HG02610 (cell line): Measurements from ENCODE around the gene OR7D2.
"Not testable (repeated sequence)": the region's sequence is repeated elsewhere in the genome, so short reads cannot be mapped to it uniquely, and the experiment has no call there.

ENCODE experiments used
- ATAC-seq: cut with Tn5 transposase; IDR thresholded peaks from one replicate; pipeline ENCODE4 v1.9.1; 2021; ENCODE audit warnings: mild to moderate bottlenecking, moderate library complexity; ENCODE audit not compliant: unreplicated experiment

The OR7D2 gene

GRCh38 chr19:9198044-9198443 lies 19.3 kb downstream of the OR7D2 start:
- ATAC-seq: not testable (repeated sequence)

GRCh38 chr19:9205501-9206113 lies 26.8 kb downstream of the OR7D2 start:
- ATAC-seq: no peak

GRCh38 chr19:9219489-9219888 lies 40.7 kb downstream of the OR7D2 start, which contains the start of gene OR7D4:
Gene OR7D4 (minus strand): TSS chr19:9219589. CDS start chr19:9214837, 4,752 bp downstream.
- no peak for ATAC-seq
